Activated T-helper 2 cell treated with anti-CD3 and anti-CD28 coated beads, Interferon-gamma antibody, Interleukin-2, Interleukin-4, amounts not matched to agents 10 μg/mL and 5 μg/mL and 100 μg/mL, durations not matched to agents 14 hours and 24 hours and 36 hours (primary cell): ENCODE measurements around the gene PRPF40B. TPM values are rescaled to one million over a fixed set of nuclear protein-coding genes. Genes with fewer than 3 reads are reported as not detected.

Source experiments
- total RNA-seq: library from RNA; stranded (reverse); gene quantifications from 2 replicates; pipeline ENCODE4 v1.2.3, GENCODE V29; 2022

Gene PRPF40B
- total RNA-seq, 1 donor from 2014 or later = 13.3 TPM

Other genes starting within 250 kb of the PRPF40B start
- gene KCNH3, start 84.5 kb upstream of the PRPF40B start, total RNA-seq = 2.1 and 2.9 TPM in 2 replicates
- 67.9 and 73.0 TPM in 2 replicates for gene MCRS1, start 55.4 kb upstream of the PRPF40B start, total RNA-seq
- gene FAM186B, start 17.9 kb upstream of the PRPF40B start, total RNA-seq = 0.30 and 0.37 TPM in 2 replicates
- gene FMNL3, start 83.8 kb downstream of the PRPF40B start, total RNA-seq = 36.2 and 38.0 TPM in 2 replicates
- gene TMBIM6, start 118.0 kb downstream of the PRPF40B start, total RNA-seq = 405 and 431 TPM in 2 replicates
- 5.3 and 5.7 TPM in 2 replicates for gene NCKAP5L, start 204.9 kb downstream of the PRPF40B start, total RNA-seq
- 3.8 and 4.2 TPM in 2 replicates for gene BCDIN3D, start 219.5 kb downstream of the PRPF40B start, total RNA-seq